Keratinocyte (primary cell): ENCODE measurements around the gene DUSP12.

Experiments used
- CTCF ChIP-seq, 3 experiments: IDR thresholded peaks in 1 of 3; conservative IDR thresholded peaks in 1 of 3; optimal IDR thresholded peaks in 1 of 3; 2 replicates in 2 of 3; 3 replicates in 1 of 3; pipeline versions ENCODE3 to v1.5.1; 2011; ENCODE audit warnings: low read length in 3 of 3, mild to moderate bottlenecking in 3 of 3, moderate library complexity in 2 of 3, control low read depth in 1 of 3, inconsistent platforms in 1 of 3; ENCODE audit not compliant: insufficient read depth in 2 of 3; ENCODE audit errors: extremely low read depth in 1 of 3
- EZH2 ChIP-seq: IDR thresholded peaks from one replicate; pipeline ENCODE4 v1.6.1; 2012; ENCODE audit warnings: inconsistent platforms, mild to moderate bottlenecking, low read length, moderate library complexity

GRCh38 chr1:161718559-161719324, 30.8 kb upstream of the DUSP12 start:
- TF ChIP-seq EZH2 = no peak
- no peak for TF ChIP-seq CTCF (optimal IDR thresholded peaks at IDR 0.05 in 1 of 3, IDR thresholded peaks at IDR 0.05 in 1 of 3, conservative IDR thresholded peaks at IDR 0.05 in 1 of 3; ENCODE audit: extremely low read depth in 1 of 3, insufficient read depth in 2 of 3, low read length in 3 of 3)
